Astrocyte (in vitro differentiated cells and primary cell): ENCODE measurements around the gene SND1.

Source experiments
- EZH2 ChIP-seq: IDR thresholded peaks from 2 replicates; pipeline ENCODE4 v1.6.1; 2012; ENCODE audit warnings: mild to moderate bottlenecking, low read length, inconsistent platforms; ENCODE audit not compliant: insufficient read depth
- TF ChIP-seq, protein P1 (sequence below): IDR thresholded peaks from 2 replicates; pipeline ENCODE4 v1.5.1; 2011; ENCODE audit warnings: low read depth, mild to moderate bottlenecking, inconsistent platforms, low read length, moderate library complexity; ENCODE audit not compliant: insufficient read depth

DNA sequence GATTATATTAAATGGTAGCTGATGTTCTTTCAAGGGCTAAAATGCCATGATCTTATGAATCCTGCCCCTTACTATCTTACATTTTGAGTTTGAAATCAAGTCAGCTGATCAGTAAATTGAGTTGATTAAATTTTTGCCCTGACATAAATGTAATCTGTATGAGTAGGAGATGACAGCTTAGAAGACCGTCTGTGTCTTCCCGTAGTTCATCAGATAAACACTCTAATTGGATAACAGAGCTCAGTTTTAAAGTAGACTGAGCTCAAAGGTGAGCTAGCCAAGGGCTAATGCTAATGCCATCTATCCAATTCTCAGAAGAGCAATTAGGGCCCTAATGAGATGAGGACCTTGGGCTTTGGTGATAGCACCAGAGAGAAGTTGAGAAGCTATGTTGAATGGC lies 296.3 kb downstream of the SND1 start:
- TF ChIP-seq, protein P1, sequence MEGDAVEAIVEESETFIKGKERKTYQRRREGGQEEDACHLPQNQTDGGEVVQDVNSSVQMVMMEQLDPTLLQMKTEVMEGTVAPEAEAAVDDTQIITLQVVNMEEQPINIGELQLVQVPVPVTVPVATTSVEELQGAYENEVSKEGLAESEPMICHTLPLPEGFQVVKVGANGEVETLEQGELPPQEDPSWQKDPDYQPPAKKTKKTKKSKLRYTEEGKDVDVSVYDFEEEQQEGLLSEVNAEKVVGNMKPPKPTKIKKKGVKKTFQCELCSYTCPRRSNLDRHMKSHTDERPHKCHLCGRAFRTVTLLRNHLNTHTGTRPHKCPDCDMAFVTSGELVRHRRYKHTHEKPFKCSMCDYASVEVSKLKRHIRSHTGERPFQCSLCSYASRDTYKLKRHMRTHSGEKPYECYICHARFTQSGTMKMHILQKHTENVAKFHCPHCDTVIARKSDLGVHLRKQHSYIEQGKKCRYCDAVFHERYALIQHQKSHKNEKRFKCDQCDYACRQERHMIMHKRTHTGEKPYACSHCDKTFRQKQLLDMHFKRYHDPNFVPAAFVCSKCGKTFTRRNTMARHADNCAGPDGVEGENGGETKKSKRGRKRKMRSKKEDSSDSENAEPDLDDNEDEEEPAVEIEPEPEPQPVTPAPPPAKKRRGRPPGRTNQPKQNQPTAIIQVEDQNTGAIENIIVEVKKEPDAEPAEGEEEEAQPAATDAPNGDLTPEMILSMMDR: no peak
- no peak for TF ChIP-seq EZH2
